HepG2 (cell line): ENCODE measurements around the gene ZDHHC11.

Experiments used
- BCL6 ChIP-seq: IDR thresholded peaks from 2 replicates; pipeline ENCODE4 v1.6.1; 2016; ENCODE audit warnings: missing genetic modification reagents, missing compliant biosample characterization
- GTF2F1 ChIP-seq: fragments of 150-350 bp; IDR thresholded peaks from 2 replicates; pipeline ENCODE4 v1.6.1; 2014; ENCODE audit warnings: low read length
- MXI1 ChIP-seq: IDR thresholded peaks from 3 replicates; pipeline ENCODE4 v1.6.1; 2012; ENCODE audit warnings: low read depth, low read length, inconsistent platforms, borderline replicate concordance
- ZNF431 ChIP-seq: sonication (generic); formaldehyde crosslinking; IDR thresholded peaks from 2 replicates; pipeline ENCODE4 v1.9.0; 2022; ENCODE audit warnings: missing genetic modification reagents, low read depth, mild to moderate bottlenecking, borderline replicate concordance

DNA sequence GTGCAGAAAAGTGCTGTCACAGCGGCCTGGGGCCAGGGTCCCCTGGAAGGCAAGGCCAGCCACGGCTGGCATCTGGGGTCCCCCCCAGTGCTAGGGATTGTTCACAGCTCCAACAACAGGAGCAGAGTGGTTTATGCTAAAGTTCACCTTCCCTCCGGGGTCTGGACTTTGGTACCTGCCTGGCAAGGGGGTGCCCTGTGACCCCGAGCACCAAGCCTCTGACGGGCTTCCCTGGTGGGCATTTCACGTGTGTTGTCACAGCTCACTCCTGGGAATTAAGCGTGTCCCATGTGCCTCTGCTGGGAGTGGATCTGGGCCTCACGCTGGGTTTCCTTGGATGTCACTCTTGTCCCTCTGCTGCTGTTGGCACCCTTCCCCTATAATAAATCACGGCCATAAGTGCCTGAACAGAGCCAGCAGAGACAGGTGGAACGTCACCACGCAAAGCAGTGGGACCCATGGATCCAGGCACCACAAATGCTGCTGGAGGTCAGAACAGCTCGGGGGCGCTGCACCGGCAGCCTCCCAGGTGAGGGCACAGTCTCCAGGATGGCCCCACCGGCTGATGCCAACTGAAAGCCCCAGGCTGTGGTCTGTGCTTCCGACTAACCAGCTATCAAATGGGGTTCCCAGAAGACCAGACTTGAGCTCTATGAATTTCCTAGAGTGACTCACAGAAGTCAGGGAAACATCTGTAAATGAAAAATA is 17.8 kb upstream of the ZDHHC11 start:
- no peak for TF ChIP-seq GTF2F1
- TF ChIP-seq MXI1: no peak
- no peak for TF ChIP-seq BCL6 (CRISPR knock-in tag)
- no peak for TF ChIP-seq ZNF431 (CRISPR knock-in tag)
